H9 (cell line): ENCODE data around the gene CDS2. TPM values are rescaled to one million over a fixed set of nuclear protein-coding genes. Genes with fewer than 3 reads are reported as not detected.

Experiments used
- DNase-seq: peaks from one replicate; pipeline ENCODE4 v3.0.0-alpha.2; 2017
- H2AFZ ChIP-seq: one replicate; pipeline ENCODE4 v1.6.1; 2013; ENCODE audit warnings: mild to moderate bottlenecking, low read length, control low read depth, moderate library complexity
- H2AK5ac ChIP-seq: 2 replicates; pipeline ENCODE4 v1.6.1; 2013; ENCODE audit warnings: low read length, control low read depth, mixed read lengths; ENCODE audit not compliant: insufficient read length
- H2BK120ac ChIP-seq: one replicate; pipeline ENCODE4 v1.6.1; 2013; ENCODE audit warnings: low read depth, mild to moderate bottlenecking, low read length, control low read depth, inconsistent platforms; ENCODE audit not compliant: poor library complexity, severe bottlenecking
- H2BK12ac ChIP-seq: 2 replicates; pipeline ENCODE4 v1.6.1; 2013; ENCODE audit warnings: low read length, control low read depth, mixed read lengths, low read depth; ENCODE audit not compliant: insufficient read length
- H2BK15ac ChIP-seq: 2 replicates; pipeline ENCODE4 v1.6.1; 2013; ENCODE audit warnings: low read depth, low read length, control low read depth
- H2BK20ac ChIP-seq: one replicate; pipeline ENCODE4 v1.6.1; 2013; ENCODE audit warnings: low read depth, mild to moderate bottlenecking, low read length, control low read depth, inconsistent platforms; ENCODE audit not compliant: poor library complexity, severe bottlenecking
- H2BK5ac ChIP-seq: 2 replicates; pipeline ENCODE4 v1.6.1; 2013; ENCODE audit warnings: low read length, control low read depth, mixed read lengths; ENCODE audit not compliant: insufficient read length
- H3K14ac ChIP-seq: 2 replicates; pipeline ENCODE4 v1.6.1; 2013; ENCODE audit warnings: low read length, control low read depth; ENCODE audit not compliant: insufficient read depth
- H3K18ac ChIP-seq: 2 replicates; pipeline ENCODE4 v1.6.1; 2013; ENCODE audit warnings: low read depth, mild to moderate bottlenecking, mixed read lengths, low read length, control low read depth; ENCODE audit not compliant: insufficient read length
- H3K23ac ChIP-seq: 2 replicates; pipeline ENCODE4 v1.6.1; 2013; ENCODE audit warnings: low read length, control low read depth, mixed read lengths, low read depth; ENCODE audit not compliant: insufficient read length
- H3K23me2 ChIP-seq: 2 replicates; pipeline ENCODE4 v1.6.1; 2013; ENCODE audit warnings: low read depth, mild to moderate bottlenecking, mixed read lengths, low read length, control low read depth; ENCODE audit not compliant: insufficient read length, poor library complexity, severe bottlenecking
- H3K27ac ChIP-seq: 2 replicates; pipeline ENCODE4 v1.5.1; 2013; ENCODE audit warnings: low read length, control low read depth, mixed read lengths, low read depth; ENCODE audit not compliant: insufficient read length
- H3K27me3 ChIP-seq: 2 replicates; pipeline ENCODE4 v1.6.1; 2013; ENCODE audit warnings: low read length, control low read depth, inconsistent platforms; ENCODE audit not compliant: insufficient read depth
- H3K4ac ChIP-seq: 2 replicates; pipeline ENCODE4 v1.6.1; 2013; ENCODE audit warnings: low read depth, mild to moderate bottlenecking, control low read depth, inconsistent platforms, low read length, moderate library complexity
- H3K4me1 ChIP-seq: 2 replicates; pipeline ENCODE4 v1.6.1; 2013; ENCODE audit warnings: low read length, control low read depth, inconsistent platforms; ENCODE audit not compliant: insufficient read depth
- H3K4me2 ChIP-seq: 2 replicates; pipeline ENCODE4 v1.6.1; 2013; ENCODE audit warnings: low read length, control low read depth, mixed read lengths; ENCODE audit not compliant: insufficient read length, insufficient read depth
- H3K56ac ChIP-seq: 2 replicates; pipeline ENCODE4 v1.6.1; 2013; ENCODE audit warnings: low read depth, mild to moderate bottlenecking, mixed read lengths, low read length, control low read depth; ENCODE audit not compliant: insufficient read length
- H3K79me1 ChIP-seq: 2 replicates; pipeline ENCODE4 v1.6.1; 2013; ENCODE audit warnings: low read depth, mild to moderate bottlenecking, moderate library complexity, low read length, control low read depth, inconsistent platforms; ENCODE audit not compliant: insufficient read depth, poor library complexity, severe bottlenecking
- H3K79me2 ChIP-seq: 2 replicates; pipeline ENCODE4 v1.6.1; 2013; ENCODE audit warnings: low read length, control low read depth, inconsistent platforms; ENCODE audit not compliant: insufficient read depth
- H3K9ac ChIP-seq: 2 replicates; pipeline ENCODE4 v1.6.1; 2013; ENCODE audit warnings: low read length, control low read depth, mixed read lengths; ENCODE audit not compliant: insufficient read length; ENCODE audit errors: extremely low read depth
- H3K9me3 ChIP-seq: one replicate; pipeline ENCODE4 v1.6.1; 2013; ENCODE audit warnings: low read depth, low read length, inconsistent platforms; ENCODE audit not compliant: control insufficient read depth
- H3T11ph ChIP-seq: one replicate; pipeline ENCODE4 v1.6.1; 2013; ENCODE audit warnings: mild to moderate bottlenecking, low read length, control low read depth, inconsistent platforms
- H4K20me1 ChIP-seq: one replicate; pipeline ENCODE4 v1.6.1; 2013; ENCODE audit not compliant: control insufficient read depth, insufficient read length, insufficient read depth
- H4K5ac ChIP-seq: 2 replicates; pipeline ENCODE4 v1.6.1; 2013; ENCODE audit warnings: low read depth, mild to moderate bottlenecking, mixed read lengths, low read length, control low read depth; ENCODE audit not compliant: insufficient read length
- H4K8ac ChIP-seq: replicated peaks from 2 replicates; pipeline ENCODE4 v1.6.1; 2013; ENCODE audit warnings: low read length, control low read depth, mixed read lengths, low read depth; ENCODE audit not compliant: insufficient read length
- H4K91ac ChIP-seq: 2 replicates; pipeline ENCODE4 v1.6.1; 2013; ENCODE audit warnings: low read depth, mild to moderate bottlenecking, moderate library complexity, mixed read lengths, low read length, control low read depth; ENCODE audit not compliant: insufficient read length
- H3K27ac Mint-ChIP-seq, 3 experiments: 2 replicates in 2 of 3; 3 replicates in 1 of 3; pipeline ENCODE4 v1.8.0; 2020 to 2021; ENCODE audit warnings: mixed read lengths in 3 of 3, mild to moderate bottlenecking in 1 of 3, moderate library complexity in 1 of 3
- H3K27me3 Mint-ChIP-seq: 2 replicates; pipeline ENCODE4 v1.8.0; 2021; ENCODE audit warnings: low read depth, mild to moderate bottlenecking, moderate library complexity, mixed read lengths
- H3K36me3 Mint-ChIP-seq, 3 experiments: 2 replicates in 2 of 3; 3 replicates in 1 of 3; pipeline ENCODE4 v1.8.0; 2020 to 2021; ENCODE audit warnings: low read depth in 3 of 3, mixed read lengths in 3 of 3; ENCODE audit not compliant: insufficient read depth in 1 of 3
- H3K4me1 Mint-ChIP-seq, 2 experiments: 2 replicates each; pipeline ENCODE4 v1.8.0; 2020; ENCODE audit warnings: mixed read lengths in 2 of 2
- H3K4me3 Mint-ChIP-seq, 2 experiments: 2 replicates in 1 of 2; 3 replicates in 1 of 2; pipeline ENCODE4 v1.8.0; 2020 to 2021; ENCODE audit warnings: mild to moderate bottlenecking in 2 of 2, mixed read lengths in 2 of 2, moderate library complexity in 1 of 2
- H3K9me3 Mint-ChIP-seq, 2 experiments: 2 replicates in 1 of 2; 3 replicates in 1 of 2; pipeline ENCODE4 v1.8.0; 2020; ENCODE audit warnings: mild to moderate bottlenecking in 2 of 2, mixed read lengths in 2 of 2, moderate library complexity in 1 of 2
- WGBS: extraction: QIAGEN DNeasy Blood & Tissue Kit; methylation state at CpG from one replicate; pipeline ENCODE4 v1.1.7; 2013; ENCODE audit warnings: missing lambda C conversion rate, low lambda C conversion rate, mixed read lengths; ENCODE audit not compliant: insufficient read length; ENCODE audit errors: extremely low coverage; 5-methylcytosine and 5-hydroxymethylcytosine counted together
- total RNA-seq: library from RNA; stranded (reverse); gene quantifications from 2 replicates; pipeline ENCODE4 v1.2.1, GENCODE V29; 2021
- TF ChIP-seq, protein P1 (sequence below): fragments of 200-600 bp; sonication (generic); conservative IDR thresholded peaks from 3 replicates; pipeline ENCODE4 v1.8.0; 2021; ENCODE audit warnings: antibody characterized with exemption, mild to moderate bottlenecking

Gene CDS2
- total RNA-seq, 1 experiment from 2014 or later, result 63.2 TPM

DNA sequence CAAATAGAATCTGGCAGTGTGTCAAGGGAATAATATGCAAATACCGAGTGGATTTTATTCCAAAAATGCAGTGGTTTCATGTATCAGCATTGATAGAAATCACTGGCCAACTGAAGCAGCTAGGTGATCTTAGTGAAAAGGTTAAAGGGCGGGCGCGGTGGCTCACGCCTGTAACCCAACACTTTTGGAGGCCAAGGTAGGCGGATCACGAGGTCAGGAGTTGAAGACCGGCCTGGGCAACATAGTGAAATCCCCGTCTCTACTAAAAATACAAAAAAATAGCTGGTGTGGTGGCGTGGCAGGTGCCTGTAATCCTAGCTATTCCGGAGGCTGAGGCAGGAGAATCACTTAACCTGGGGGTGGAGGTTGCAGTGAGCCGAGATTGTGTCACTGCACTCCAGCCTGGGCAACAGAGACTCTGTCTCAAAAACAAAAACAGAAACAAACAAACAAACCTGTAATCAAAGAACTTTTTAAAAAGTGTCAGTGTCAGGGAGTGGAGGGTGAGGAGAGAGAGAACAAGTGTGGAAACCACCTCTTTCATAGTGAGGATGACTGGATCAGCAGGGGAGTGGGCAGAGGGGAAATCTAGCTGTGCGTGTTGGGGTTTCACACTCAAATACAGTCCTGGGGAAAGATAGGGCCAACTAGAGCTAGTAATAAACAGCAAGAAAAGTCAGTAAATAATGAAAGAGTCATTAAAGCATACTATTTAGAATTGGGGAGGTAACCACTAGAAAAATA is 57.1 kb downstream of the CDS2 start:
- no peaks in the 10 kb centered on the region for H3K79me2 ChIP-seq
- no peak overlapping the region for H2BK15ac ChIP-seq
- H3K23ac ChIP-seq, result no peak overlapping the region
- H3K4ac ChIP-seq, result no peak overlapping the region
- H2BK120ac ChIP-seq, result no peak overlapping the region
- H4K20me1 ChIP-seq, result no peaks in the 10 kb centered on the region
- H4K8ac ChIP-seq, result no peak overlapping the region
- H3K27me3 Mint-ChIP-seq, result no peaks in the 10 kb centered on the region
- H3K14ac ChIP-seq, result no peak overlapping the region
- H2AK5ac ChIP-seq, result no peak overlapping the region
- no peaks in the 10 kb centered on the region for H3K23me2 ChIP-seq
- H3K4me1 ChIP-seq, result no peaks in the 10 kb centered on the region
- no peaks in the 10 kb centered on the region for H3K9me3 Mint-ChIP-seq
- no peak for DNase-seq
- TF ChIP-seq, protein P1, sequence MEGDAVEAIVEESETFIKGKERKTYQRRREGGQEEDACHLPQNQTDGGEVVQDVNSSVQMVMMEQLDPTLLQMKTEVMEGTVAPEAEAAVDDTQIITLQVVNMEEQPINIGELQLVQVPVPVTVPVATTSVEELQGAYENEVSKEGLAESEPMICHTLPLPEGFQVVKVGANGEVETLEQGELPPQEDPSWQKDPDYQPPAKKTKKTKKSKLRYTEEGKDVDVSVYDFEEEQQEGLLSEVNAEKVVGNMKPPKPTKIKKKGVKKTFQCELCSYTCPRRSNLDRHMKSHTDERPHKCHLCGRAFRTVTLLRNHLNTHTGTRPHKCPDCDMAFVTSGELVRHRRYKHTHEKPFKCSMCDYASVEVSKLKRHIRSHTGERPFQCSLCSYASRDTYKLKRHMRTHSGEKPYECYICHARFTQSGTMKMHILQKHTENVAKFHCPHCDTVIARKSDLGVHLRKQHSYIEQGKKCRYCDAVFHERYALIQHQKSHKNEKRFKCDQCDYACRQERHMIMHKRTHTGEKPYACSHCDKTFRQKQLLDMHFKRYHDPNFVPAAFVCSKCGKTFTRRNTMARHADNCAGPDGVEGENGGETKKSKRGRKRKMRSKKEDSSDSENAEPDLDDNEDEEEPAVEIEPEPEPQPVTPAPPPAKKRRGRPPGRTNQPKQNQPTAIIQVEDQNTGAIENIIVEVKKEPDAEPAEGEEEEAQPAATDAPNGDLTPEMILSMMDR, result no peak
- H3K4me2 ChIP-seq, result no peak overlapping the region
- no peak overlapping the region for H3K27ac ChIP-seq
- H4K91ac ChIP-seq, result no peak overlapping the region
- H3K9me3 ChIP-seq, result no peaks in the 10 kb centered on the region
- H3K27ac Mint-ChIP-seq, result peak overlapping the region in 2 of 3 experiments; percentile 9 to 33; a peak in 3 of 7 replicates
- H3K9ac ChIP-seq, result no peak overlapping the region
- H3K27me3 ChIP-seq, result no peaks in the 10 kb centered on the region
- no peak overlapping the region for H3K18ac ChIP-seq
- no peak overlapping the region for H2AFZ ChIP-seq
- no peak overlapping the region for H3T11ph ChIP-seq
- H4K5ac ChIP-seq, result no peak overlapping the region
- no peak overlapping the region for H3K56ac ChIP-seq
- peaks cover 12 to 58% (median 39%) of the 10 kb centered on the region in 3 experiments; a peak in 6 of 7 replicates for H3K36me3 Mint-ChIP-seq
- no peaks in the 10 kb centered on the region for H3K79me1 ChIP-seq
- no peak overlapping the region for H3K4me3 Mint-ChIP-seq
- H2BK20ac ChIP-seq, result no peak overlapping the region
- H2BK5ac ChIP-seq, result no peak overlapping the region
- WGBS, result no CpG with 5 or more reads among the region's 13 CpGs
- peaks cover 6 to 10% of the 10 kb centered on the region in 2 experiments for H3K4me1 Mint-ChIP-seq
- no peak overlapping the region for H2BK12ac ChIP-seq
